Keratinocyte (primary cell): ENCODE data around the gene THRB. TPM values are rescaled to one million over a fixed set of nuclear protein-coding genes. Genes with fewer than 3 reads are reported as not detected.

Experiments
- DNase-seq: peaks from one replicate; pipeline ENCODE4 v3.0.0-alpha.2; 2011; ENCODE audit warnings: low read depth, missing footprints, low spot score
- FAIRE-seq: peaks from 2 replicates; lab custom pipeline; 2011; peaks lifted over from hg19 to GRCh38; lab: Jason Lieb, UNC
- H2AFZ ChIP-seq: 2 replicates; pipeline ENCODE4 v1.6.0; 2012; ENCODE audit warnings: low read length, control low read depth, inconsistent platforms; ENCODE audit not compliant: control insufficient read depth
- H3K27ac ChIP-seq: 2 replicates; pipeline ENCODE4 v1.5.1; 2011; ENCODE audit warnings: low read length; ENCODE audit not compliant: control insufficient read depth, insufficient read depth
- H3K27me3 ChIP-seq: 3 replicates; pipeline ENCODE4 v1.6.0; 2011; ENCODE audit warnings: low read length; ENCODE audit not compliant: control insufficient read depth, insufficient read depth; ENCODE audit errors: extremely low read depth
- H3K36me3 ChIP-seq, 2 experiments: 2 replicates in 1 of 2; 3 replicates in 1 of 2; pipeline ENCODE4 v1.5.1; 2011; ENCODE audit warnings: low read length in 2 of 2, mild to moderate bottlenecking in 1 of 2; ENCODE audit not compliant: control insufficient read depth in 2 of 2, insufficient read depth in 2 of 2; ENCODE audit errors: extremely low read depth in 1 of 2
- H3K4me1 ChIP-seq: 3 replicates; pipeline ENCODE4 v1.5.1; 2011; ENCODE audit warnings: low read length; ENCODE audit not compliant: control insufficient read depth, insufficient read depth; ENCODE audit errors: extremely low read depth
- H3K4me2 ChIP-seq: 3 replicates; pipeline ENCODE4 v1.6.0; 2011; ENCODE audit warnings: low read depth, low read length; ENCODE audit not compliant: control insufficient read depth, insufficient read depth; ENCODE audit errors: extremely low read depth
- H3K4me3 ChIP-seq, 3 experiments: fragments of 200-600 bp in 1 of 3; sonication (generic) in 1 of 3; 2 replicates in 2 of 3; 3 replicates in 1 of 3; pipeline ENCODE4 v1.5.1; 2011 to 2016; ENCODE audit warnings: low read length in 3 of 3, mild to moderate bottlenecking in 3 of 3, control low read depth in 2 of 3, inconsistent platforms in 1 of 3, low read depth in 1 of 3, mixed read lengths in 1 of 3, mixed run types in 1 of 3, moderate library complexity in 1 of 3; ENCODE audit not compliant: control insufficient read depth in 2 of 3, insufficient read depth in 2 of 3; ENCODE audit errors: extremely low read depth in 1 of 3
- H3K79me2 ChIP-seq: 2 replicates; pipeline ENCODE4 v1.6.0; 2012; ENCODE audit warnings: low read length; ENCODE audit not compliant: control insufficient read depth, insufficient read depth
- H3K9ac ChIP-seq: 3 replicates; pipeline ENCODE4 v1.6.0; 2011; ENCODE audit warnings: low read length; ENCODE audit not compliant: control insufficient read depth, insufficient read depth; ENCODE audit errors: extremely low read depth
- H3K9me1 ChIP-seq: 3 replicates; pipeline ENCODE4 v1.6.0; 2011; ENCODE audit warnings: low read length; ENCODE audit not compliant: control insufficient read depth, insufficient read depth; ENCODE audit errors: extremely low read depth
- H3K9me3 ChIP-seq: 2 replicates; pipeline ENCODE4 v1.5.1; 2012; ENCODE audit warnings: low read depth, low read length; ENCODE audit not compliant: control insufficient read depth
- H4K20me1 ChIP-seq: 3 replicates; pipeline ENCODE4 v1.6.0; 2011; ENCODE audit warnings: low read length; ENCODE audit not compliant: control insufficient read depth, insufficient read depth; ENCODE audit errors: extremely low read depth
- CTCF ChIP-seq, 3 experiments: IDR thresholded peaks in 1 of 3; conservative IDR thresholded peaks in 1 of 3; optimal IDR thresholded peaks in 1 of 3; 2 replicates in 2 of 3; 3 replicates in 1 of 3; pipeline versions ENCODE3 to v1.5.1; 2011; ENCODE audit warnings: low read length in 3 of 3, mild to moderate bottlenecking in 3 of 3, moderate library complexity in 2 of 3, control low read depth in 1 of 3, inconsistent platforms in 1 of 3; ENCODE audit not compliant: insufficient read depth in 2 of 3; ENCODE audit errors: extremely low read depth in 1 of 3
- EZH2 ChIP-seq: IDR thresholded peaks from one replicate; pipeline ENCODE4 v1.6.1; 2012; ENCODE audit warnings: inconsistent platforms, mild to moderate bottlenecking, low read length, moderate library complexity
- dilution Hi-C: fragments of 300-500 bp; cut with MboI; formaldehyde crosslinking; loops from one replicate; pipeline ENCODE4 v1.7.0; 2020; ENCODE audit warnings: low sequenced_read_pairs; ENCODE audit not compliant: extremely low pct_ligation_motif_present
- polyA plus RNA-seq, 5 experiments: library from polyadenylated mRNA; depleted of rRNA in 3 of 5; stranded (reverse) in 3 of 5; stranded (forward) in 1 of 5; unstranded in 1 of 5; fragments of >200 nt; gene quantifications; 1 replicate in 1 of 5; 2 replicates in 3 of 5; 3 replicates in 1 of 5; pipeline versions ENCODE4 v1.2.1 to v1.2.3, GENCODE V29; 2011 to 2012; ENCODE audit warnings: missing spikeins in 2 of 5, low read depth in 1 of 5, low replicate concordance in 1 of 5

THRB gene
- polyA plus RNA-seq, 1 donor (not counting 4 experiments of a cell fraction or from before 2014, with no cell fraction given): 2.6 TPM

GRCh38 chr3:24300949-24301348, 193.7 kb downstream of the THRB start:
- Histone ChIP-seq H3K4me1 (peaks cover 17% of the 10 kb centered on the region), H2AFZ (no peak overlapping the region), H3K9me3 (no peaks in the 10 kb centered on the region), H4K20me1 (no peaks in the 10 kb centered on the region), H3K9ac (no peak overlapping the region), H3K9me1 (peaks cover 2% of the 10 kb centered on the region), H3K4me3 (no peak overlapping the region), H3K36me3 (no peaks in the 10 kb centered on the region), H3K27ac (no peak overlapping the region), H3K27me3 (no peaks in the 10 kb centered on the region), H3K79me2 (no peaks in the 10 kb centered on the region), H3K4me2 (no peak overlapping the region)
- TF ChIP-seq CTCF (optimal IDR thresholded peaks at IDR 0.05 in 1 of 3, IDR thresholded peaks at IDR 0.05 in 1 of 3, conservative IDR thresholded peaks at IDR 0.05 in 1 of 3; ENCODE audit: extremely low read depth in 1 of 3, insufficient read depth in 2 of 3, low read length in 3 of 3) (no peak), EZH2 (no peak)
- DNase-seq (no peak), FAIRE-seq (no peak)
- dilution Hi-C loops: no loop called here

GRCh38 chr3:24299806-24300626, 194.6 kb downstream of the THRB start:
- dilution Hi-C loops: no loop called here
- no peak for TF ChIP-seq CTCF (optimal IDR thresholded peaks at IDR 0.05 in 1 of 3, IDR thresholded peaks at IDR 0.05 in 1 of 3, conservative IDR thresholded peaks at IDR 0.05 in 1 of 3; ENCODE audit: extremely low read depth in 1 of 3, insufficient read depth in 2 of 3, low read length in 3 of 3)
- no peak for TF ChIP-seq EZH2
- Histone ChIP-seq H3K9me3 (no peaks in the 10 kb centered on the region), H2AFZ (no peak overlapping the region), H4K20me1 (no peaks in the 10 kb centered on the region), H3K27me3 (no peaks in the 10 kb centered on the region), H3K4me1 (peaks cover 14% of the 10 kb centered on the region), H3K36me3 (no peaks in the 10 kb centered on the region), H3K9me1 (peaks cover 2% of the 10 kb centered on the region), H3K9ac (no peak overlapping the region), H3K79me2 (no peaks in the 10 kb centered on the region), H3K4me3 (no peak overlapping the region), H3K4me2 (peak overlapping the region; percentile 64), H3K27ac (peak overlapping the region; percentile 42)
- peak; percentile 68 for DNase-seq
- peak; percentile 92 for FAIRE-seq
